Mesothelial cell of epicardium (in vitro differentiated cells): ENCODE measurements around the gene EIF4E2. TPM values are rescaled to one million over a fixed set of nuclear protein-coding genes. Genes with fewer than 3 reads are reported as not detected.

Experiments
- DNase-seq, 2 experiments: peaks; one replicate each; pipeline ENCODE4 v3.0.0; 2021; ENCODE audit warnings: low spot score in 2 of 2; ENCODE audit not compliant: unreplicated experiment in 2 of 2
- H3K27ac Mint-ChIP-seq: 2 replicates; pipeline ENCODE4 v1.8.0; 2021; ENCODE audit warnings: mixed read lengths
- H3K27me3 Mint-ChIP-seq: 2 replicates; pipeline ENCODE4 v1.8.0; 2021; ENCODE audit warnings: low read depth, mixed read lengths
- H3K36me3 Mint-ChIP-seq: 2 replicates; pipeline ENCODE4 v1.8.0; 2021; ENCODE audit warnings: mixed read lengths
- H3K4me1 Mint-ChIP-seq: 2 replicates; pipeline ENCODE4 v1.8.0; 2021; ENCODE audit warnings: mixed read lengths
- H3K4me3 Mint-ChIP-seq: 2 replicates; pipeline ENCODE4 v1.8.0; 2021; ENCODE audit warnings: mild to moderate bottlenecking, moderate library complexity, mixed read lengths
- H3K9me3 Mint-ChIP-seq: 2 replicates; pipeline ENCODE4 v1.8.0; 2021; ENCODE audit warnings: mixed read lengths
- CTCF ChIP-seq: fragments of 200-600 bp; sonication (generic); IDR thresholded peaks from one replicate; pipeline ENCODE4 v1.5.0; 2021; ENCODE audit warnings: antibody characterized with exemption; ENCODE audit not compliant: unreplicated experiment
- total RNA-seq: library from RNA; stranded (reverse); gene quantifications from 3 replicates; pipeline ENCODE4 v1.2.1, GENCODE V29; 2021

The EIF4E2 gene
- total RNA-seq, 1 donor from 2014 or later: 72.5 TPM

- Mint-ChIP-seq H3K27me3 (peaks cover 75% of the 10 kb centered on the region), H3K4me3 (no peak overlapping the region), H3K4me1 (peaks cover 7% of the 10 kb centered on the region), H3K36me3 (no peaks in the 10 kb centered on the region), H3K27ac (no peak overlapping the region), H3K9me3 (no peaks in the 10 kb centered on the region)
- no peak for DNase-seq
- no peak for TF ChIP-seq CTCF
These were observed 27.1 kb upstream of the EIF4E2 start for GRCh38 chr2:232523402-232523681.

GRCh38 chr2:232523682-232524597 is 26.5 kb upstream of the EIF4E2 start:
- Mint-ChIP-seq H3K36me3 (no peaks in the 10 kb centered on the region), H3K4me3 (peak overlapping the region; percentile 38), H3K27ac (no peak overlapping the region), H3K27me3 (peaks cover 75% of the 10 kb centered on the region), H3K9me3 (no peaks in the 10 kb centered on the region), H3K4me1 (peaks cover 4% of the 10 kb centered on the region)
- no peak for TF ChIP-seq CTCF
- DNase-seq: no peak

DNA sequence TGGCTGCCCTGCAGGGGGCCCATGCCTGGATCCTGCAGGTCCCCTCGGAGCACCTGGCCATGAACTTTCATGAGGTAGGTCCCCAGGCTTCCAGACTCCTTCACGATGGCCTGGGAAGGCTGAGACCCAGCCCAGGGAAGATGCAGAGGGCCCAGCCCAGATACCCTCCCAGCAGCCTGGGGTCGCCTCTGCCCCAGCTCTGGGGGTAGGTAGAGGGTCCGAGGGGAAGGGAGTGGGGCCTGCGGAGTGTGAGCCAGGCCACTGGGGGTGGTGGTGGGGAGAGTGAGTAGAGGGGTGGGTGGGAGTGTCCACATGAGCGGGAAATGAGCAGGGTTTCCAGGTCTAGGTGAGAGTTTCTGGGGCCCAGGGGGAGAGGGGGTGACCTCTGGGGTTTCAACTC is 25.7 kb upstream of the EIF4E2 start:
- DNase-seq: no peak
- Mint-ChIP-seq H3K9me3 (no peaks in the 10 kb centered on the region), H3K27ac (no peak overlapping the region), H3K36me3 (no peaks in the 10 kb centered on the region), H3K4me1 (peaks cover 4% of the 10 kb centered on the region), H3K4me3 (no peak overlapping the region), H3K27me3 (peaks cover 76% of the 10 kb centered on the region)
- no peak for TF ChIP-seq CTCF

- Mint-ChIP-seq H3K4me3 (no peak overlapping the region), H3K27ac (no peak overlapping the region), H3K27me3 (peaks cover 74% of the 10 kb centered on the region), H3K9me3 (no peaks in the 10 kb centered on the region), H3K36me3 (no peaks in the 10 kb centered on the region), H3K4me1 (peaks cover 4% of the 10 kb centered on the region)
- DNase-seq: no peak
- no peak for TF ChIP-seq CTCF
These were observed 25.3 kb upstream of the EIF4E2 start for GRCh38 chr2:232525199-232525598.

- peaks cover 4% of the 10 kb centered on the region for H3K4me1 Mint-ChIP-seq
- no peaks in the 10 kb centered on the region for H3K9me3 Mint-ChIP-seq
- peaks cover 70% of the 10 kb centered on the region for H3K27me3 Mint-ChIP-seq
- no peak for DNase-seq
- H3K36me3 Mint-ChIP-seq: no peaks in the 10 kb centered on the region
- H3K27ac Mint-ChIP-seq: no peak within 1 kb of the TSS
- TF ChIP-seq CTCF: no peak
- no peak within 1 kb of the TSS for H3K4me3 Mint-ChIP-seq
These were observed 24.6 kb upstream of the EIF4E2 start, which contains the start of gene CHRND for GRCh38 chr2:232525791-232526371. Gene CHRND, plus strand, starts transcription at chr2:232526160. Its CDS starts 56 bp downstream, at chr2:232526216.
